Measurements from ENCODE around the gene EVPL. TPM values are rescaled to one million over a fixed set of nuclear protein-coding genes. Genes with fewer than 3 reads are reported as not detected.
A peak's percentile ranks its signal among the peaks of the same experiment; 100 is the strongest.

The EVPL gene
- total RNA-seq, 3 donors from 2014 or later (not counting 1 experiment from before 2014, with no cell fraction given): 0.94 to 1.2 TPM; not detected in 1

DNA sequence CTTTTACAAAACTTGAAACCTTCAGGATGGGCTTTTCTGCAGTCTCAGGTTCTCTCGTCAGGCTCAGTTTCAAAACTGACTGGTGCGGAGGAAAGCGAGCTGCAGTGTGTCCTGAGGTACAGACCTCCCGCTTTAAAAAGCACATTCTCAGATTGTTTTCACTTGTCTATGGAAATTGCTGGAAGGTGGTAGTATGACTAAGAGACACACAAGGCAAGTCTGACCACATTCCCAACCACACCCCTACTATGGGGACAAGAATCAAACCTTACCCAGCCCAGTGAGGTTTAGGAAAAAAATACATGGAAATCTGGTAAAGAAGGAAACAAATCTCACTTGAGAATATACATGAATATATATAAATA is 27.0 kb upstream of the EVPL start:
- 97% methylated on average over 4 of the region's 4 CpGs for WGBS (ENCODE audit: insufficient coverage)
- intact Hi-C loops (cut with micrococcal nuclease): no loop called here

GRCh38 chr17:76053246-76054111 is 26.4 kb upstream of the EVPL start:
- Histone ChIP-seq H3K36me3 (ENCODE audit: control insufficient read depth, insufficient read depth, low read length) (peaks cover 79% of the 10 kb centered on the region), H3K27ac (ENCODE audit: low read length) (no peak overlapping the region), H3K4me3 (ENCODE audit: low read length) (no peak overlapping the region), H3K4me1 (ENCODE audit: control insufficient read depth, insufficient read depth, low read length) (no peaks in the 10 kb centered on the region), H3K9me3 (ENCODE audit: control insufficient read depth, insufficient read depth, low read length) (no peaks in the 10 kb centered on the region), H3K27me3 (ENCODE audit: control insufficient read depth, insufficient read depth, low read length) (no peaks in the 10 kb centered on the region)
- H3K27ac Mint-ChIP-seq: no peak overlapping the region
- H3K9me3 Mint-ChIP-seq: no peaks in the 10 kb centered on the region
- H3K36me3 Mint-ChIP-seq: peaks cover 27% of the 10 kb centered on the region
- DNase-seq (no peak), ATAC-seq (no peak)
- no peaks in the 10 kb centered on the region for H3K27me3 Mint-ChIP-seq (ENCODE audit: low read depth in 2 of 2)
- H3K4me3 Mint-ChIP-seq: no peak overlapping the region
- intact Hi-C loops (cut with micrococcal nuclease): no loop called here
- 94% methylated on average over 15 of the region's 17 CpGs for WGBS (ENCODE audit: insufficient coverage)
- peaks cover 0 to 15% of the 10 kb centered on the region in 2 donors for H3K4me1 Mint-ChIP-seq
- TF ChIP-seq CTCF (IDR thresholded peaks at IDR 0.05): no peak

More for the DNA sequence above, 27.0 kb upstream of the EVPL start:
- Histone ChIP-seq H3K4me1 (ENCODE audit: control insufficient read depth, insufficient read depth, low read length) (no peaks in the 10 kb centered on the region), H3K36me3 (ENCODE audit: control insufficient read depth, insufficient read depth, low read length) (peaks cover 80% of the 10 kb centered on the region), H3K4me3 (ENCODE audit: low read length) (no peak overlapping the region), H3K9me3 (ENCODE audit: control insufficient read depth, insufficient read depth, low read length) (no peaks in the 10 kb centered on the region), H3K27ac (ENCODE audit: low read length) (no peak overlapping the region), H3K27me3 (ENCODE audit: control insufficient read depth, insufficient read depth, low read length) (no peaks in the 10 kb centered on the region)
- DNase-seq: no peak
- Mint-ChIP-seq H3K27me3 (ENCODE audit: low read depth in 2 of 2) (no peaks in the 10 kb centered on the region), H3K4me1 (peaks cover 0 to 14% of the 10 kb centered on the region in 2 donors), H3K36me3 (peaks cover 27% of the 10 kb centered on the region), H3K4me3 (no peak overlapping the region), H3K27ac (no peak overlapping the region), H3K9me3 (no peaks in the 10 kb centered on the region)
- TF ChIP-seq CTCF (IDR thresholded peaks at IDR 0.05): no peak
- no peak for ATAC-seq

DNA sequence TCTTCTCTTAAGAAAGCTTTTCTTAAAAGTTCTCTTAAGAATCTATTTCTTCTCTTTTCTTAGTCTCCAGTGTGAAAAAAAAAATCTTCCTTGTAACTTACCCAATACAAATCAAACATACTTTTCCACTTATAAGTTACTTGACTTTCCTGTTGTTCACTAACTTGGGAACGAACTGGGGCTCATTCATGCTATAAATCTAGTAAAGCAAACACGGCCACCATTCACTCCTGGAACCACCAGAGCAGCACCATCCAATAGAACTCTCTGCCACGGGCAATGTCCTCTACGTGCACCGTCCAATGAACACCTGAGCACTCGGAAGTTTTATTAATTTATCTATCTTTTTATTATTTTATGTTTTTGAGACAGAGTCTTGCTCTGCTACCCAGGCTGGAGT is 24.5 kb upstream of the EVPL start:
- Histone ChIP-seq H3K4me3 (ENCODE audit: low read length) (no peak overlapping the region), H3K27me3 (ENCODE audit: control insufficient read depth, insufficient read depth, low read length) (no peaks in the 10 kb centered on the region), H3K27ac (ENCODE audit: low read length) (no peak overlapping the region), H3K9me3 (ENCODE audit: control insufficient read depth, insufficient read depth, low read length) (no peaks in the 10 kb centered on the region), H3K4me1 (ENCODE audit: control insufficient read depth, insufficient read depth, low read length) (no peaks in the 10 kb centered on the region), H3K36me3 (ENCODE audit: control insufficient read depth, insufficient read depth, low read length) (peaks cover 76% of the 10 kb centered on the region)
- H3K27ac Mint-ChIP-seq: peak overlapping the region in 1 of 2 donors; percentile 22
- DNase-seq: no peak
- 95% methylated on average over 4 of the region's 6 CpGs for WGBS (ENCODE audit: insufficient coverage)
- H3K4me1 Mint-ChIP-seq: peaks cover 0 to 15% of the 10 kb centered on the region in 2 donors
- H3K27me3 Mint-ChIP-seq (ENCODE audit: low read depth in 2 of 2): no peaks in the 10 kb centered on the region
- no peaks in the 10 kb centered on the region for H3K9me3 Mint-ChIP-seq
- intact Hi-C loops (cut with micrococcal nuclease): no loop called here
- H3K36me3 Mint-ChIP-seq: peaks cover 35% of the 10 kb centered on the region
- TF ChIP-seq CTCF (IDR thresholded peaks at IDR 0.05): no peak
- ATAC-seq: no peak
- H3K4me3 Mint-ChIP-seq: no peak overlapping the region

All from natural killer cell (primary cell).